ENCODE measurements around the gene MCF2L. TPM values are rescaled to one million over a fixed set of nuclear protein-coding genes. Genes with fewer than 3 reads are reported as not detected.

Gene MCF2L
- polyA plus RNA-seq, 1 donor: 29.2 TPM

DNA sequence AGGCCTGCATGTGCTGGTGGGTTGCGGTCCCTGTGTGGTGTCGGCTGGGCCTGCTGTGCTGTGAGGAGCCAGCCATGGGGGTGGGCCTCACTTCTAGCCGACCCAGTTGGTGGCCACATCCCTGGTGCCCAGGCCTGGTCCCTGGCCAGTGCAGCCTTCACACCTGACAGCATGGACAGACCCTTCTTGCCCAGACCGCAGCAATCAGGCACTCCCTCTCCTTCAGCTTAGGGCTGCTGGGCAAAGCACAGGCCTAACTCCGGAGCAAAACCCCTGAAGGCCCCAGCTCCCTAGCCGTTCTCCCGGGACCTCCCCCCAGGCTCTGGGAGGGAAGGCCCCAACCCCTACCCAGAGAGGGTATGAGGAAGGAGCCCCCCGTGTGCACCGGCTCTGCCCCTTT is 6.6 kb upstream of the MCF2L start:
- DNase-seq: no peak

DNA sequence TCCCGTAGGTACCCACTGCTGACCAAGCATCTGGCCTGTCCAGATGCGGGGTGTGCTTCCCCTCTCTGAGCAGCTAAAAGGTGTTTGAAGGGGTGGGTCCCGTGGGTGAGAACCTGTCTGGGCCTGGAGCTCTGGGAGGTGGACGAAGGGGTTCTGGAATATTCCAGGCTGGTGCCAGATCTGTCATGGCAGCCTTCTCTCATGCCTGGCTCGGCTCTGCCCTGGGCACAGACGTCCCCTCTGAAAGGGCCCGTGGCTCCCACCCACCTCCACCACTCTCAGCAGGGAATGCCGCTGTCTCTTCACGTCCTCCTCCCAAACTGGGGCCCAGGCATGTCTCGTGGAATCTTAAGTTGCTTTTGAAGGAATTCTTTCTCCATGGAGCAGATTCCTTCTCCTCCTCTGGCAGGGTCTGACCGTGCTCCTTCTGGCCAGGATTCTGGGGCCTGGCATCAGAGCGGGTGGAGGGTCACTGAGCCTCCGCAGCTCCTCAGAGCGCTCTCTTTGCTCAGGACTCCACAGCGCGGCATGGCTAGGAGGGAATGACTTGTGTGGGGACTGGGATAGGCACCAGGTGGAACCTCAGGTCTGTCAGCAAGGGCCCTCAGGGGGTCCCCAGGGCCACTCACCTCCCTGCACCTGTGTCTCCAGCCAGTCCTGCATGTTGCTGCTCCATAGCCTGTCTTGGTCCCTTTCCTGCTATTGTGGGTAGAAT is 5.9 kb upstream of the MCF2L start:
- DNase-seq: no peak

DNA sequence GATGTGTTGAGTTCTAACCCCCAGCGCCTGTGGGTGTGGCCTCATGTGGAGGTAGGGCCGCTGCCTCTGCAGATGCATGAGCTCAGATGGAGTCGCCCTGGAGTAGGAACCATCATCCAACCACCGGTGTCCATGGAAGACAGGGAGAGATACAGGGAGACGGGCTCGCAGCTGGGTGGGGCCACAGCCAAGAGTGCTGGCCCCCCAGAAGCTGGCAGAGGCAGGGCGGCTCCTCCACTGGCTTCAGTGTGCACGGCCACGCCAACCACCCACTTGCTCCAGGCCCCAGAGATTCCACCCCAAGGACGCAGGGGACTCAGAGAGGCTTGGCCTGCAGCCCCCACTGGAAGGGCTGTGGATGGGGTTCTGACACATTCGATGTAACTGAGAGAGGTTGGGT is 5.4 kb upstream of the MCF2L start:
- DNase-seq: no peak

DNA sequence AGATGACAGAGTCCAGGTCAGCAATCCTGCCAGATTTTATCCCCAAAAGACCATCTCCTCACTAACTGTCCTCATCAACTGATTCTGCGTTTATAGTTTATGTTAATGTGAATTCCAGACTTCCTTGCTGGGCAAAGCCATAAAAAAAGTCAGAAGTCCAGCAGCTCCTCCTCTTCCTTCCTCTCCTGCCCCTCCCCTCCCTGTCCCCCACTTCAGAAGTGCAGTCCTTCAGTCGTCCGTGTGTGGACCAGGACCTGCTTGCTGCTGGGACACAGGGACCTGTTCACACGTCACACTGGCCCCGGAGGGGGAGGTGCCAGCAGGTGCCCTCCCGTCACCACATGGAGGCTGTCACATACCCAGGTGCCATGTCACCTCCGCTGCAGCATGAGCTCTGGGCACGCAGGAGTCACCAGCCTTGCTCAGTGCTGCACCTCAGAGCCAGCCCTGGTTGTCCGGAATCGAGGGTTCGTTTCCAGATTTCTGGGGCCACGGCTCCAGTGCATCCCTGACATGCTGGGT is 4.0 kb upstream of the MCF2L start:
- DNase-seq: no peak

DNA sequence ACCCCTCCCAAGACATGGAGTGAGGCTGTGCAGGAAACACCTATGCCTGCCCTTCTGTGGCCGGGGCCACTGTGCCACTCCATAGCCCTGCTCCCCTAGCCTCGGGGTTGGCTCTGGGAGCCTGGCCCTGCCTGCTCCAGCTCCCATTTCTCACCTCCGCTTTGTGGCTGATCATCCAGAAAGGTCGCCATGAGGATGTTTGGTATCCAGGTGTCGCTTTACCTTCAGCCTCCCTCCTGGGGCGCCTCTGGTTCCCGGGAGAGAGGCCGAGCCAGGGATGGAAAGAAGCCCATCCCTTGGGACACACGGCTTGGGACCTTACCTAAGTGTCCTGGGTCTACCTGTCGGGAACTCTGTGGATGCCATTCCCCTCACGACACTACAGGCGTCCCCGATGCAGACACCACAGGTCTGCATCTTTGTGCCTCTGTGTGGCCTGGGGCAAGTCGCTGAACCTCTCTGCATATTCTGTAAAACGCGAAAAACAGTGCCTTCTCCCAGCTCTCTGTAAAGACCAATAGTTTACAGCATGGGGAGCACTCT is 3.4 kb upstream of the MCF2L start:
- no peak for DNase-seq

DNA sequence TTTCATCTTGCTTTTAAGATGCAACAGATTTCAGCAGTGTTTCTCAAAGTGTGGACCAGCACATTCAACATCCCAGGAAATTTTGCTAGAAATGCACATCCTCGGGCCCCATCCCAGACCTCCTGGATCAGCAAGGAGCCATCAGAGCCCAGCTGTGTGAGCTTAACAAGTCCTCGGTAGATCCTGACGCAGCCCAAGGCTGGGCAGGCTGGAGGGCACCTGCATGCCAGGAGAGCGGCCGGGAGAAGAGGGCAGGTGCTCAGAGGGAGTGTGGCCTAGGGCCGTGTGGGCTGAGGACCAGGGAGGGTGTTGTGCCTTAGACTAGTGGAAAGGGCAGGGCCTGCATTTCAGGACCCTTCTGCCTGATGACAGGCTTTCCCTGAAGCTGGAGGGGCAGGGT is 2.2 kb upstream of the MCF2L start:
- no peak for DNase-seq

DNA sequence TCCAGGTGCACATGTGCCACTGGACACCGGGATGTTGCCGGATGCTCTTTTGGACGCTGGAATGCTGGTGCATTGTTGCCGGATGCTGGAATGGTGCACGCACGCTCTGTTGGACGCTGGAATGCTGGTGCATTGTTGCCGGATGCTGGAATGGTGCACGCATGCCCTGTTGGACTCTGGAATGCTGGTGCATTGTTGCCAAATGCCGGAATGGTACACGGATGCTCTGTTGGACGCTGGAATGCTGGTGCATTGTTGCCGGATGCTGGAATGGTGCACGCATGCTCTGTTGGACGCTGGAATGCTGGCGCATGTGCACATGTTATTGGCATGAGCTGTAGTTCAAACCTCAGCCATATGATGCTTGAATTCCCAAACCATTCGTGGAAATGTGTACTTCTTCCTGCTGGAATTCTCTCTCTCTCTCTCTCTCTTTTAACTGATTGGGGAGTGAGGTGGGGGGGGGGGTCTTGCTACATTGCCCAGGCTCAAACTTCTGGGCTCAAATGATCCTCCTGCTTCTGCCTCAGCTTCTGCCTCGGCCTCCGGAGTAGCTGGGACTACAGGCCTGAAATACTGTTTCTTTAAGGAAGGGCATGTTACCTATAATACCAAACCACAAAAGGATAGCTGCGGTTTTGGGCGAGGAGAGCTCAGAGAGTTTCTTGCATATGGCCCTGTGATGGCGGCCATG is 1.2 kb upstream of the MCF2L start:
- DNase-seq: no peak

DNA sequence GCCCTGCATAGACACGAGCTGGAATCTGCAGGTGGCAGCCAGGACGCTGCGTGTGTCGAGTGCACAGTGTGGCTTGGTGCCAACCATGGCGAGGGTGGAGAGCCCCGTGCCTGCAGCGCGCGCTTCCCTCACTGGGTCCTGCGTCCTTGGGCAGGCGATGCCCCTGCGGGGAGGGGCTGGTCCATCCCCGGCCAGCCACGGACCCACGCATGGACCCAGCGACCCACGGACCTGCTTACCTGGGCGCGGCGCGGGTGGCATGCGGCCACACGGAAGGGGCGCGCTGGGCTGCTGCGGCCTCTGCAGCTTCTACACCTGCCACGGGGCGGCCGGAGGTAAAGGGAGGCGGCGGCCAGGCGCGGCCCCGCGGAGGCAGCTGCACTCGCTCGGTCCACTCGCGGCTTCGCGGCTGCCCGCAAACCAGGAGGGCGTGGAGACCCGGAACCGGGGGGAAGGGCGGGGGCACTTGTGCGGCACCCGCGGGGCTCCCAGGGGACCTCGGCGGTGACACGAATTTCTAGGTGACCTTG is 569 bp upstream of the MCF2L start:
- DNase-seq: no peak

DNA sequence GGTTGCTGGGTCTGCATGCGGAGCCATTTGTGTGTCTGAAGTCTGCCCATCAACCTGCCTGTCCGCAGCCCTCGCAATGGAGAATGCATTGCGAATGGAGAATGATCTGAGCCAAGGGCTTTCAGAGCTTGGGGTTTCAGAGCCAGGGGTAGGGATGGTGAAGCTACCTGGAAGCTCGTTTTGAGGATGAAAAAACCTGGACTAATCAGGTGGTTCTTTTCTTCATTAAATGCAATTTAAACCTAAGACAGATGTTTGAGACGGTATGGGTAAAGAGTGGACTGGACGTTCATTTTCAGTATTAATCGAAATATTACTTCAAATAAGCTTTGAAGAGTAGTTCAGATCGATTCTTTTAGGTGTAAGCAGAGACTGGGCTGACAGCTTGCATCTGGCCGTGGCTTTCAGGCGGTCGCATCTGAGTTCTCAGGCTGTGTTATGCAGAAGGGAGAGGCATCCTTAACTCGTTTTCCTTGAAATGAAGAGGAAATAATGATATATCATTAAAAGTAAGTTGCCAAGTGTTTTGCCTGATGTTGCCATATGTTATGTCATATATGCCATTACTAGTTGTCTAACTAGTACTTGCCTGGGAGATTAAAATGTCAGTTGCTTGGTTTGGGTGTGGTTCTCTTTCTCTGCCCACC is 801 bp downstream of the MCF2L start:
- DNase-seq: no peak

DNA sequence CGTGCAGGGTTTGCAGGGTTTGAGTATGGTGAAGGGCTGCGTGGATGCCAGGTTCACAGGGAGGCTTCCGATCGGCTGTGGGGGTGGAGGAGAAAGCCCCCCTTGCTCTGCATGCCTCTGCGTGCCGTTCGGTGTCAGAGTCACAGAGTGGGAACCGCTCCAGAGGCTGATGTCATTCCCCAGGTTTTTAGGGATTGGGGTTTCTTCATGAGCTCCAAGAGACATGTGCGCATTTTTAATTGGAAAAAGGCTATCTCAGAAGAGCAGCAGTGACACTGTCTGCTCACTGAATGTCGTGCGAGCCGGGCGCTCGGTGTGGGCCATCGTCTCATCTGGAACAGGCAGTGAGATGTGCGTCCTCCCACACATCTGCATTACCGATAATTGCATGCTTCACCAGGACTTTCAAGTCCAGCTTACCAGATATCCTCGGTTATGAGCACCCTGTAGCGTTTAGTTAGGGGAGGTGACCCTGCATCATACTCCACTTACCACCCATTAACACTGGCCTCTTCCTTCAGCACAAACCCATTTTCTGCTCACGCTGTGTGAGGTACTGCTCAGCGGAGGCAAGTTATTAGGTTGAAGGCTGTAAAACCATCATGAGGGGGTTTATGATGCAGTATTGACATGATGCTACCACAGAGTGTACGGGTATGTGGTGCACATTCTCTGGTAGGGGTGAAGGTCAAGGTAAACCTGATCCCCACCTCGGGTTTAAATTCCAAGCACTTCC is 1.7 kb downstream of the MCF2L start:
- no peak for DNase-seq

DNA sequence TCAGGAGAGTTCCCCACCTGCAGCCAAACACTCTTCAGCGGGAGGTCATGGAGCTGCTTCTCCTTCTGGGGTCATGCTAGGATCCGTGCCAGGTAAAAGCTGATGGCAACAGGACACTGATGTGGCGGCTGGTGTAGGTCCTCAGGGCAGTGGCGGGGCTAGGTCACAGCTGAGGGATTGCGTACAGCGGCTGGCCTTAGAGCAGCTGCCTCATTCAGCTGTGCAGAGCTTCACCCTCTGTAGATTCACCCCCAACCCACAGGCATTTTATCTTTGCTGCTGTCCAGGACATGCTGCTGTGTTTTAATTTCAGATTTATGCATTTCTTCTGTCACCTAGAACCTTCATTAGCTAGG is 2.3 kb downstream of the MCF2L start:
- DNase-seq: no peak

DNA sequence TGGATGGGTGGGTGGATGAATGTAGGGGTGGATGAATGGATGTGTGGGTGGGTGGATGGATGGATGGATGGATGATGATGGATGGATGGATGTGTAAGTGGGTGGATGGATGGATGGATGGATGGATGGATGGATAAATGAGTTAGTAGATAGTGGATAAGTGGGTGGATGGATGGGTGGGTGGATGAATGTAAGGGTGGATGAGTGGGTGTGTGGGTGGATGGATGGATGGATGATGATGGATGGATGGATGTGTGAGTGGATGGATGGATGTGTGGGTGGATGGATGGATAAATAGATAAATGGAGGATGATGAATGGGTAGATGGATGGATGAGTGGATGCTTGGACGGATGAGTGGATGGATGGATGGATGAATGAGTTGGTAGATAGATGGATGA is 3.2 kb downstream of the MCF2L start:
- no peak for DNase-seq

DNA sequence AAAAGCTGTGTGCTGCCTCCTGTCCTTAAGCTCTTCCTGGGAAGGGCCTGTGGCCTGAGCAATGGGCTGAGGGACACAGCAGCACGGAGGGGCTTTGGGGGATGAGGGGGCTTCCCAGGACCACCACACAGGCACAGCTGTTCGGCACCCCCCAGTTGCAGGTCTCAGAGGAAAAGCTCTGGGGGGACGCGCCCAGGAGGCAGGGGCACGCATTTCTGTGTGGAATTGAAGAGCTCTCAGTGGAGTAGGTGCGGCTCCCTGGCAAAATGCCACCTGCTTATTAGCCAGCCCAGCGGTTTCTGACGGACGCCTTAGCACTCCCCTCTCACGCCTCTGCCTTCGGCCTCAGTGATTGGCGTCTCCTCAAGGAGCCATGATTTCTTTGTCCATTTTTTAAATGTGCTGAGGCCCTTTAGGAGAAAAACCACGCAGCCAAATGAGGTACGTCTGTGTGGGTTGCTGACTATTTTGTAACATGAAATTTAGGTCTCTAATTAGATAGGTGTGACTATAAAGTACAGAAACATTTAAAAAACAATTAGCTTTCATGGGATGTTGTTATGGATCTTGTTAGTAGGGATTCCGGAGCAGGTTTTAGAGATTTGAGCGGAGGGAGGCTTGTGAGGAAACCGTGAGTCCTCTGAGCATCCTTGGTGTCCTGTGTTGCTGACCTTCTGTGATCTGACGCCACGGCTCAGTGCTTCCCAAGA is 4.0 kb downstream of the MCF2L start:
- DNase-seq: no peak

DNA sequence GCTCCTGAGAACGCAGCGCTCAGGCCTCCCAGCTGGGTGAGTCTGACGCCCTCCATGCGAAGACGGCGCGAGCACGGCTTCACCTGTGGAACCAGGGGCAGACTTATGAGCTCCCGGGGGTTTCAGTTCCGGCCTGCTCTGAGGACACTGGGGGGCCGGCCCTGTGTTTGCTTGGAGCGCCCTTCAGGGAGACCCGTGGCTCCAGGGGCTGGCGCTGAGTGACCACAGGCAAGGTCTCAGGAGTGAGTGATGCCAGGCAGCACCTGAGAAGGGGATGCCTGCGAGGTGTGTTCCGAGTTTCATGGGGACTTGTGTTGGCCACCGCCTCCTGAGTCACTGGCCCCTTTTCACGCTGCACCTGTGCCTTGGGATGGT is 4.5 kb downstream of the MCF2L start:
- no peak for DNase-seq

DNA sequence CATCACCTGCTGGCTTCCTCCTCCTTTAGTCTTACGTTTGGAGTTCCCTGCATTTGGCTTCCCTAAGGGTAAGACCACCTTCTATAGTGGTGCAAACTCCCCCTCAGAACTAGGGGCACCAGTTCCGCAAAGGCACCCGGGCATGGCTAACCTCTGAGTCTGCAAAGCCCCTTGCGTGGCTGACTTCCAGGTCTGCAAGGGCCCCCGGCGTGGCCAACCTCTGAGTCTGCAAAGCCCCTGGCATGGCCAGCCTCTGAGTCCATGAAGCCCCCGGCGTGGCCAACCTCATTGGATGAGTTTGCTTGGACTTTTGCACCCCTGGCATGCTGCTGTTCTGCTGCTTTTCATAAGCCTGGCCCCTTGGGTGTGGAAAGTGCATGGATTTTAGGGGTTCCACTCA is 5.1 kb downstream of the MCF2L start:
- no peak for DNase-seq

DNA sequence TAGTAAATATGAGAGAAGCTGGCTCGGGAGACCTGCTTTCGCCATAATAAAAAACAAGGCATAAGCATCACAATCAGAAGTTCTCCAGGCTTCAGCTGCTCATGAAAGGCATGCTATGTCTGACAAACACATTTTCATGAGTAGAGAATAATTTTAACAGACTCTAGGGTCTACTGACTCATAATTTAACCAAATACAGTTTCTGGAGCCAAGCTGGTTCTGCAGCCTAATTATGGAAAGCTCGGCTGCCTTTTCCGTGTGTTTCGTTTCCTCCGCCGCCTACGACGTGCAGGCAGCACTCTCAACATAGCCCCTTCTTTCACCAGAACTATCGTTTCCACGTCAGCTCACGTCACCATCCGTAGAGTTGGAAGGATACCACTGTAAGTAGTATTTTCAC is 5.7 kb downstream of the MCF2L start:
- DNase-seq: no peak

DNA sequence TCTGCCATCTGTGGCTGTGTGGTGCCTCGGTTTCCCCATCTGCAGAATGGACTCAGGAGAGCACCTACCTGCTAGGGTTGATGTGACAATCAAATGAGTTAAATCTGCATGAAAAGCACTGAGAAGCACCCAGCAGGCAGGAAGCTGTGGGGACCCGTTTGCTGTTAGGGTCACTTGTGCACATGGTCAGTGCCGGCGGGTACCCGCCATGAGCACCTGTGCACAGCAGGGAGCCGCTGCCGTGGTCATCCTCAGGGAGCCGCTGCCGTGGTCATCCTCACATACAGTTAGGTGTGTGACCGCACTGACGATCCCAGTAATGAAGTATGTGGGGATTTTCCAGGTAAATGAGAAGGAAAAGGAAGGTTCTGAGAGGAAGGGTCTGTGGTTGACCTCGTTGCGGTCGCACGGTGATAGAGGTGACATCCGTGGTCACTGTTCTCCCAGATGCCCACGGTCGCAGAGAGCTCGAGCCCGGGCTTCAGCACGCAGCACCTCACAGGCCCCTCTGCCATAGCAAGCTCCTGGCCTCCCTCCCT is 6.5 kb downstream of the MCF2L start:
- no peak for DNase-seq

DNA sequence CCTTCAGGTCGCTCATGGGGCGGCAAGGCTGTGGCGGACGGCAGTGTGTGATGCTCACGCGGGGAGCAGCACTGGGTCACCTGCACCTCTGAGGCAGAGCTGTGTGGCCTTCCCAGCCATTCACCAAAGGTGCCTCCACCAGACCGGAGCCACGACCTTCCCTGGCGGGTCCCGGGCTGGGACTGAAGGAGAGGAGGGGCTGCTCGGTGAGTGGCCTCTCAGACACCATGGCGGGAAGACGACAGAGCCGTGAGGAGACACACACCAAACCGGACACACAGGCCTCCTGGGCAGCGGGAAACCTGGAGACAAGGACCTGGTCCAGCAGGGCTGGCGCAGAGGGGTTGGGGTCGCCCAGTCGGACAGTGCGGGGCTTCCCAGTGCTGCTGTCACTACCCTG is 7.5 kb downstream of the MCF2L start:
- DNase-seq: no peak

DNA sequence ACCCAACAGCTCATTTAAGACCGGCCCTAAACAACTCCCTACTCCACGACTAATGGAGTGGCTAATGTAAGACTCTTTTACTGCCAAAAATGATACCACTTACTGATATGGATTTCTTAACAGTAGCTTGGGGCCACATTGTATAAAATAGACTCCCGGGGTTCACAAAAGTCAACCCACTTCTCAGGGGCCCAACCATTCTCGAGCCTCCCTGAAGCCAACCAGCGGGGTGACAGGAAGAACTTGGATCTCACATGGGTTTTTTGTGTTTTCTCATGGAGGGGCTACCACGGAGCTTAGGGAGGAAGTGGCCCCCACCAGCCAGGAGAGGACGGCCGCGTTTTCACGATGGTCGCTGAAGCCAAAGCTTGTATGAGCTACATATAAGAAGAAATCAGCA is 8.1 kb downstream of the MCF2L start:
- no peak for DNase-seq

DNA sequence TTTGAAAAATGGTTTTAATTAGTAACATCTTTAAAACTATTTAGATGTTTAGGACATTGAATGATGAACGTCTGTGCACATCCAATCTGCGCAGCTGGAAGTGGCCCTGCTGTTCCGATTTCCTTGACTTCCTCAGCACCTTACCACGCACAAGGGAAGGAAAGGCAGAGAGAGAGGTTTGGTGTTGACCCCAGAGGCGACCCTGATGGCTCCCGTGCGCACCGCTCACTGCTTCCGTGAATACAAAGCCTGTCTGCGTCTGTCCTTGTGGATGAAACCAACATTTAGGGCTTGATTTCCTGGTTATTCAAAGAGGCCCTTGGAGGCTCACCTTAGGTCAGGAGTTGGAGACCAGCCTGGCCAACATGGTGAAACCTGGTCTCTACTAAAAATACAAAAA is 8.5 kb downstream of the MCF2L start:
- DNase-seq: no peak
